Measurements from ENCODE around the gene ECHS1.

- no peak for TF ChIP-seq CTCF (IDR thresholded peaks at IDR 0.05)
- no peak for TF ChIP-seq REST (IDR thresholded peaks at IDR 0.05)
- no peak for TF ChIP-seq RNF2 (IDR thresholded peaks at IDR 0.05; ENCODE audit: borderline replicate concordance, low read depth)
Measured at GRCh38 chr10:133388236-133388972, 15.2 kb upstream of the ECHS1 start.
